ENCODE measurements around the gene PDZD4.

Gene PDZD4

GRCh38 chrX:153773218-153773611 is 57.1 kb downstream of the PDZD4 start:
- no peak for TF ChIP-seq YY1 (IDR thresholded peaks at IDR 0.05; ENCODE audit: low read depth)
- TF ChIP-seq USF1 (IDR thresholded peaks at IDR 0.05): no peak
- no peak for TF ChIP-seq EGR1 (IDR thresholded peaks at IDR 0.05)
- no peak for TF ChIP-seq NFIC (IDR thresholded peaks at IDR 0.05)
- no peak for TF ChIP-seq EP300 (IDR thresholded peaks at IDR 0.05; ENCODE audit: borderline replicate concordance)
- no peak for TF ChIP-seq MAX (IDR thresholded peaks at IDR 0.05)
- no peak for TF ChIP-seq CEBPB (IDR thresholded peaks at IDR 0.05)
- TF ChIP-seq ZBTB7A (IDR thresholded peaks at IDR 0.05; ENCODE audit: low read depth): no peak
- TF ChIP-seq REST (IDR thresholded peaks at IDR 0.05; ENCODE audit: low read depth): no peak
- no peak for TF ChIP-seq RAD21 (IDR thresholded peaks at IDR 0.05; ENCODE audit: low read depth)
- no peak for TF ChIP-seq TCF12 (IDR thresholded peaks at IDR 0.05; ENCODE audit: low read depth)
- TF ChIP-seq FOXM1 (IDR thresholded peaks at IDR 0.05; ENCODE audit: borderline replicate concordance, low read depth): no peak
- no peak for TF ChIP-seq CREB1 (IDR thresholded peaks at IDR 0.05; ENCODE audit: low read depth)
- no peak for TF ChIP-seq TAF1 (IDR thresholded peaks at IDR 0.05; ENCODE audit: low read depth)

GRCh38 chrX:153772316-153773217 is 57.8 kb downstream of the PDZD4 start:
- TF ChIP-seq MAX (IDR thresholded peaks at IDR 0.05): no peak
- no peak for TF ChIP-seq ZBTB7A (IDR thresholded peaks at IDR 0.05; ENCODE audit: low read depth)
- no peak for TF ChIP-seq NFIC (IDR thresholded peaks at IDR 0.05)
- TF ChIP-seq EP300 (IDR thresholded peaks at IDR 0.05; ENCODE audit: borderline replicate concordance): no peak
- TF ChIP-seq CREB1 (IDR thresholded peaks at IDR 0.05; ENCODE audit: low read depth): no peak
- TF ChIP-seq YY1 (IDR thresholded peaks at IDR 0.05; ENCODE audit: low read depth): no peak
- TF ChIP-seq TCF12 (IDR thresholded peaks at IDR 0.05; ENCODE audit: low read depth): no peak
- TF ChIP-seq EGR1 (IDR thresholded peaks at IDR 0.05): no peak
- TF ChIP-seq TEAD4 (IDR thresholded peaks at IDR 0.05): no peak
- TF ChIP-seq TAF1 (IDR thresholded peaks at IDR 0.05; ENCODE audit: low read depth): no peak
- no peak for TF ChIP-seq RAD21 (IDR thresholded peaks at IDR 0.05; ENCODE audit: low read depth)
- TF ChIP-seq USF1 (IDR thresholded peaks at IDR 0.05): no peak
- no peak for TF ChIP-seq CEBPB (IDR thresholded peaks at IDR 0.05)
- TF ChIP-seq FOXM1 (IDR thresholded peaks at IDR 0.05; ENCODE audit: borderline replicate concordance, low read depth): no peak
- no peak for TF ChIP-seq REST (IDR thresholded peaks at IDR 0.05; ENCODE audit: low read depth)

GRCh38 chrX:153771415-153772315 is 58.7 kb downstream of the PDZD4 start:
- TF ChIP-seq YY1 (IDR thresholded peaks at IDR 0.05; ENCODE audit: low read depth) (no peak), REST (IDR thresholded peaks at IDR 0.05; ENCODE audit: low read depth) (no peak), USF1 (IDR thresholded peaks at IDR 0.05) (no peak), RAD21 (IDR thresholded peaks at IDR 0.05; ENCODE audit: low read depth) (no peak)

All from Ishikawa (cell line).